Neural cell (in vitro differentiated cells): Measurements from ENCODE around the gene MUCL1. TPM values are rescaled to one million over a fixed set of nuclear protein-coding genes. Genes with fewer than 3 reads are reported as not detected.

Experiments
- H2AFZ ChIP-seq: fragments of 200-600, 300-800 bp; sonication (generic), shearing (Covaris generic); 2 replicates; pipeline ENCODE4 v1.6.0; 2014; ENCODE audit warnings: low read depth, mild to moderate bottlenecking, antibody characterized with exemption, low read length, moderate library complexity
- H3F3A ChIP-seq: fragments of 200-600 bp; shearing (Covaris generic); 2 replicates; pipeline ENCODE4 v1.6.1; 2016; ENCODE audit warnings: mild to moderate bottlenecking, moderate library complexity, mixed read lengths, antibody characterized with exemption, low read length; ENCODE audit not compliant: insufficient read depth, poor library complexity, severe bottlenecking
- H3K27ac ChIP-seq: fragments of 200-600, 300-800 bp; sonication (generic), shearing (Covaris generic); 2 replicates; pipeline ENCODE4 v1.5.1; 2014; ENCODE audit warnings: mild to moderate bottlenecking, low read length, moderate library complexity
- H3K27me3 ChIP-seq: fragments of 300-800, 200-600 bp; sonication (generic), shearing (Covaris generic); 2 replicates; pipeline ENCODE4 v1.6.0; 2014; ENCODE audit warnings: mild to moderate bottlenecking, low read depth, low read length, moderate library complexity; ENCODE audit not compliant: insufficient read depth
- H3K36me3 ChIP-seq: fragments of 300-800, 200-600 bp; sonication (generic), shearing (Covaris generic); 2 replicates; pipeline ENCODE4 v1.5.1; 2014; ENCODE audit warnings: mild to moderate bottlenecking, antibody characterized with exemption, low read length, moderate library complexity; ENCODE audit not compliant: insufficient read depth
- H3K4me2 ChIP-seq: fragments of 300-800, 200-600 bp; sonication (generic), shearing (Covaris generic); 2 replicates; pipeline ENCODE4 v1.6.0; 2014; ENCODE audit warnings: mild to moderate bottlenecking, low read length
- H3K4me3 ChIP-seq: fragments of 300-800, 200-600 bp; sonication (generic), shearing (Covaris generic); 2 replicates; pipeline ENCODE4 v1.5.1; 2014; ENCODE audit warnings: mild to moderate bottlenecking, low read length, moderate library complexity
- H3K79me2 ChIP-seq: fragments of 200-600 bp; shearing (Covaris generic); replicated peaks from 2 replicates; pipeline ENCODE4 v1.6.0; 2014; ENCODE audit warnings: mild to moderate bottlenecking, low read length, moderate library complexity; ENCODE audit not compliant: insufficient read depth
- H3K9ac ChIP-seq: fragments of 300-800, 200-600 bp; sonication (generic), shearing (Covaris generic); 2 replicates; pipeline ENCODE4 v1.6.1; 2016; ENCODE audit warnings: mild to moderate bottlenecking, low read length, mixed read lengths
- H3K9me2 ChIP-seq: fragments of 200-600 bp; shearing (Covaris generic); 2 replicates; pipeline ENCODE4 v1.6.1; 2016; ENCODE audit warnings: mild to moderate bottlenecking, low read length, mixed read lengths; ENCODE audit not compliant: insufficient read depth
- H3K9me3 ChIP-seq: fragments of 200-600, 300-800 bp; sonication (generic), shearing (Covaris generic); 2 replicates; pipeline ENCODE4 v1.6.1; 2016; ENCODE audit warnings: mild to moderate bottlenecking, mixed run types, low read length, moderate library complexity, mixed read lengths
- H4K20me1 ChIP-seq: fragments of 200-600 bp; shearing (Covaris generic); 2 replicates; pipeline ENCODE4 v1.6.1; 2016; ENCODE audit warnings: mild to moderate bottlenecking, mixed run types; ENCODE audit not compliant: insufficient read depth
- CTCF ChIP-seq: fragments of 450-650 bp; IDR thresholded peaks from 2 replicates; pipeline ENCODE4 v1.5.1; 2014; ENCODE audit warnings: antibody characterized with exemption, mild to moderate bottlenecking, moderate library complexity; ENCODE audit not compliant: poor library complexity, severe bottlenecking
- EP300 ChIP-seq: fragments of 450-650 bp; conservative IDR thresholded peaks from 2 replicates; pipeline ENCODE4 v1.6.1; 2014; ENCODE audit warnings: antibody characterized with exemption, mild to moderate bottlenecking, moderate library complexity; ENCODE audit not compliant: poor library complexity, severe bottlenecking
- EZH2 ChIP-seq: fragments of 200-600, 300-800 bp; shearing (Covaris generic), sonication (generic); IDR thresholded peaks from 2 replicates; pipeline ENCODE4 v1.6.1; 2014; ENCODE audit warnings: antibody characterized with exemption, low read length, borderline replicate concordance, mild to moderate bottlenecking; ENCODE audit not compliant: insufficient read depth, poor library complexity, severe bottlenecking
- MXI1 ChIP-seq: fragments of 450-650 bp; conservative IDR thresholded peaks from 2 replicates; pipeline ENCODE4 v1.6.1; 2014; ENCODE audit warnings: antibody characterized with exemption, mild to moderate bottlenecking; ENCODE audit not compliant: poor library complexity, severe bottlenecking
- POLR2AphosphoS5 ChIP-seq: IDR thresholded peaks from 2 replicates; pipeline ENCODE4 v1.6.1; 2012
- REST ChIP-seq: IDR thresholded peaks from 2 replicates; pipeline ENCODE4 v1.6.1; 2012; ENCODE audit warnings: borderline replicate concordance
- SMC3 ChIP-seq: fragments of 450-650 bp; conservative IDR thresholded peaks from 2 replicates; pipeline ENCODE4 v1.6.1; 2014; ENCODE audit warnings: antibody characterized with exemption, mild to moderate bottlenecking, moderate library complexity; ENCODE audit not compliant: poor library complexity
- TAF1 ChIP-seq: IDR thresholded peaks from 2 replicates; pipeline ENCODE4 v1.6.1; 2012; ENCODE audit warnings: low read depth
- polyA plus RNA-seq: library from polyadenylated mRNA; depleted of rRNA; stranded (reverse); fragments of >200 nt; gene quantifications from 2 replicates; pipeline ENCODE4 v1.2.3, GENCODE V29; 2014

MUCL1 gene
- polyA plus RNA-seq, 1 donor from 2014 or later: not detected

- TF ChIP-seq REST (no peak), EP300 (no peak), TAF1 (no peak)
- no peak overlapping the region for H2AFZ ChIP-seq
- no peaks in the 10 kb centered on the region for H4K20me1 ChIP-seq
These were observed 14.4 kb downstream of the MUCL1 start for GRCh38 chr12:54868690-54869089.

GRCh38 chr12:54870048-54870447 lies 15.7 kb downstream of the MUCL1 start:
- Histone ChIP-seq H3F3A (no peaks in the 10 kb centered on the region), H3K79me2 (no peaks in the 10 kb centered on the region)

More at GRCh38 chr12:54868690-54869089, 14.4 kb downstream of the MUCL1 start:
- no peak overlapping the region for H3K4me2 ChIP-seq
- no peaks in the 10 kb centered on the region for H3K27me3 ChIP-seq
- H3K9me2 ChIP-seq: no peaks in the 10 kb centered on the region
- H3K27ac ChIP-seq: no peak overlapping the region
- H3K4me3 ChIP-seq: no peak overlapping the region
- no peak overlapping the region for H3K9ac ChIP-seq
- no peaks in the 10 kb centered on the region for H3F3A ChIP-seq
- no peaks in the 10 kb centered on the region for H3K79me2 ChIP-seq
- no peaks in the 10 kb centered on the region for H3K9me3 ChIP-seq
- no peaks in the 10 kb centered on the region for H3K36me3 ChIP-seq

More at GRCh38 chr12:54870048-54870447, 15.7 kb downstream of the MUCL1 start:
- H3K4me3 ChIP-seq: no peak overlapping the region
- no peak overlapping the region for H3K4me2 ChIP-seq
- no peak overlapping the region for H2AFZ ChIP-seq
- H3K27me3 ChIP-seq: no peaks in the 10 kb centered on the region
- H3K9me2 ChIP-seq: no peaks in the 10 kb centered on the region
- no peak overlapping the region for H3K9ac ChIP-seq
- H4K20me1 ChIP-seq: no peaks in the 10 kb centered on the region
- H3K36me3 ChIP-seq: no peaks in the 10 kb centered on the region
- no peak for TF ChIP-seq TAF1
- no peak for TF ChIP-seq EZH2
- TF ChIP-seq MXI1: no peak
- no peak for TF ChIP-seq REST
- TF ChIP-seq EP300: no peak
- no peak for TF ChIP-seq POLR2AphosphoS5
- TF ChIP-seq CTCF: no peak
- TF ChIP-seq SMC3: no peak
- H3K27ac ChIP-seq: no peak overlapping the region
- H3K9me3 ChIP-seq: no peaks in the 10 kb centered on the region
